Head of caudate nucleus (tissue), 42 donors: ENCODE data around the gene RHNO1.

Source experiments
- DNase-seq, 42 donors: peaks; one replicate each; pipeline versions ENCODE4 v3.0.0 to v3.0.0-alpha.2; 2020 to 2021; ENCODE audit warnings: mixed read lengths in 7 of 42
- intact Hi-C: fragments of 100-400 bp; cut with DNase I; formaldehyde crosslinking; loops from one replicate; pipeline ENCODE4 v1.15.0; 2022

RHNO1 gene

DNA sequence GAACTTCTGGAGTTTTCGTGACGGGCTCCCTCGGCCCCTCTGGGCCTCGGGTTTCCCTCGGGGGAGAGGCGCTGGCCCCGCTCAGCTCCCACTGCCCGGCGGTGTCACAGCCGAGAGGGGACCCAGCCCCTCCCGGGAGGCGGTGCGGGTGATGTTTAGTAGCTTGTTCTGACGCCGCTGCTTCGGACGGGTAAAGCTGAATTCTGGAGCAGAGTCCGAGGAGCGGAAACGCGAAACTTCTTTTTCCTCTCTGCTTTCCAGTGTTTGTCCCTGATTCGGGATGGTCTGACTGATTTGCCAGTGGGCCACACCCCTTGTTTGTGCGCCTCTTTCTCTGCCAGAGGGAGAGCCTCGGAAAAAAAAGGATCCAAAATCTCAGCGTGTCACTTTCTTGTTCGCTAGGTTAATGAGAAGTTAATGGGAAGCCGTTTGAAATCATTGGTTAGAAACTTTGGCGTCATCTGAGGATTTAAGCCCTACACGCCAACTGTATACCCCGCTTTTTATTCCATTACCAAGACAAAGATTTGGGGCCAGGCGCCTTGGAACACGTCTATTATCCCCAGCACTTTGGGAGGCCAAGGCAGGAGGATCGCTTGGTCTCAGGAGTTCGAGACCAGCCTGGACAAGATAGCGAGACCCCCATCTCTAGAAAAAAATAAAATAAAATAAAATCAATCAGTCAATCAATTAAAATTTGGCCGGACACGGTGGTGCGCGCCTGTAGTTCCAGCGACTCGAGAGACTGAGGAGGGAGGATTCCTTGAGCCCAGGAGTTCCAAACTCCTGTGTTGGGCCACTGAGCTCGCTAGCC lies 14.4 kb downstream of the RHNO1 start:
- intact Hi-C loops, result no loop called here
- peak; percentile 12 to 78 (median 56) for DNase-seq

GRCh38 chr12:2892246-2892645 lies 15.2 kb downstream of the RHNO1 start:
- intact Hi-C loops, result no loop called here
- DNase-seq, result no peak

DNA sequence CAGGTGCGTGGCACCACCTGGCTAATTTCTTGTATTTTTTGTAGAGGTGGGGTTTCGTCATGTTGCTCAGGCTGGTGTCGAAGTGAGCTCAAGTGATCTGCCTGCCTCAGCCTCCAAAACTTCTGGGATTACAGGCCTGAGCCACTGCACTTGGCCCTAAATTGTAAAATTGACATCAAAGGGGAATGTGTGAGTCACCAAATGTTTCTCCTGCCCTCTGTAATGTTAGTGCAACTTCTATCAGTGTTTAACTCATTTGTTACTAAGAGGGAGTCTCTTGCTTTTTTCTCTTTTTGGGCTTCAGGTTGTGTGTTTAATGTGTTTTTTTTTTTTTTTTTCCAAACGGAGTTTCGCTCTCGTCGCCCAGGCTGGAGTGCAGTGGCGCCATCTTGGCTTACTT lies 16.0 kb downstream of the RHNO1 start:
- DNase-seq, result no peak
- intact Hi-C loops, result no loop called here

- intact Hi-C loops, result no loop called here
Measured at GRCh38 chr12:2895051-2895451, 18.0 kb downstream of the RHNO1 start.

GRCh38 chr12:2895511-2895910 lies 18.5 kb downstream of the RHNO1 start:
- intact Hi-C loops, result no loop called here
- DNase-seq, result no peak

More at GRCh38 chr12:2895051-2895451, 18.0 kb downstream of the RHNO1 start:
- peak in 3 of 42 donors; percentile 12 to 49 (median 18) for DNase-seq

- intact Hi-C loops, result no loop called here
- no peak for DNase-seq
Measured at GRCh38 chr12:2897418-2897817, 20.4 kb downstream of the RHNO1 start.

GRCh38 chr12:2900642-2901041 lies 23.6 kb downstream of the RHNO1 start:
- DNase-seq, result no peak
- intact Hi-C loops, result no loop called here

DNA sequence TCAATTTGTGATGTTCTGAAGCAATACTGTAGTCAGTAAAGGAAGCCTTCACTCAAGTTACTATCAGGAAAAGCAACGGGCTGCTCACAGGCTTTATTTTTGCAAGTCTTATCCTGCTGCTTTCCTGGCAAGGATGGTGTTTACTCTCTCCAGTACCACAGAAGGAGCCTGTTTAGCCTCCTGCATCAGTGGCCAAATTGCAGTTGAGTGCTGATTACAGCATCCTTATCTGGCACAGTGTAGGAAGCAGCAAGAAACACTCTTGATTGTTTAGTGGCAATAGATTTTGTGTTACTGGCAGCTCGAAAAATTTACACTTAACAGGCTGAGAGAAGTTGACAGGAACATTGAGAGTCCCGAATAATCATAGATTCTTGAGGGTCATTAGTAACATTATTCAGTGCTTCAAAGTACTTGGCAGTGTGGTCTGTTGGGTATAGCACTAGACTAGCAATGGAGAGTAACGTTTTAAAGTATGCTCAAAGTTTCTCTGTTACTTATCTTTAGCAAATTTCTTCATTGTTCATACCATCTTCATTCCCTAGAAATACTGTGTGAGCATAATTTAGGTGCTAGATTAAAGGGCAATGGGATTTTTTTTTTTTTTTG lies 25.4 kb downstream of the RHNO1 start:
- intact Hi-C loops, result no loop called here
- DNase-seq, result peak in 30 of 42 donors; percentile 22 to 85 (median 50)

GRCh38 chr12:2904260-2904659 lies 27.2 kb downstream of the RHNO1 start:
- no peak for DNase-seq
- intact Hi-C loops, result no loop called here

DNA sequence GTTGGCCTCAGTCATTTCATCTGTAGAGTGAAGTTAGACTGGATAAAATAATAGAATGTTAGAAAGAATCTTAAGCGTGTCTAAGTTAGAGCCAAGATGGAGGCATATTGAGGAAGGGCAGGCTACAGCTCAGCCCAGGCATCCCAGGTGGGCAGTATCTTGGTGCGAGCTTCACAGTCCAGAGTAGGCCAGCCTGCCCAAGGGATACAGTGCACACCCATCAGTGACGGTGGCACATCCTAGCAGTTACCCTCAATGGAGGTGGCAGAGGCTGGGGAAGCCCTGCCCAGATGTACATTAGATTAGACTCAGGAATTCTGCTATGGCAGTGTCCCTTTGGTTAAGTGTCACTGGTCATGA lies 35.2 kb downstream of the RHNO1 start:
- no peak for DNase-seq
- intact Hi-C loops, result no loop called here

GRCh38 chr12:2919249-2919648 lies 42.2 kb downstream of the RHNO1 start:
- intact Hi-C loops, result no loop called here
- no peak for DNase-seq

GRCh38 chr12:2922329-2922728 lies 45.3 kb downstream of the RHNO1 start:
- intact Hi-C loops, result no loop called here
- no peak for DNase-seq

GRCh38 chr12:2923057-2923456 lies 46.0 kb downstream of the RHNO1 start:
- intact Hi-C loops, result no loop called here

GRCh38 chr12:2924019-2924418 lies 47.0 kb downstream of the RHNO1 start:
- intact Hi-C loops, result no loop called here

More at GRCh38 chr12:2923057-2923456, 46.0 kb downstream of the RHNO1 start:
- DNase-seq, result no peak

DNA sequence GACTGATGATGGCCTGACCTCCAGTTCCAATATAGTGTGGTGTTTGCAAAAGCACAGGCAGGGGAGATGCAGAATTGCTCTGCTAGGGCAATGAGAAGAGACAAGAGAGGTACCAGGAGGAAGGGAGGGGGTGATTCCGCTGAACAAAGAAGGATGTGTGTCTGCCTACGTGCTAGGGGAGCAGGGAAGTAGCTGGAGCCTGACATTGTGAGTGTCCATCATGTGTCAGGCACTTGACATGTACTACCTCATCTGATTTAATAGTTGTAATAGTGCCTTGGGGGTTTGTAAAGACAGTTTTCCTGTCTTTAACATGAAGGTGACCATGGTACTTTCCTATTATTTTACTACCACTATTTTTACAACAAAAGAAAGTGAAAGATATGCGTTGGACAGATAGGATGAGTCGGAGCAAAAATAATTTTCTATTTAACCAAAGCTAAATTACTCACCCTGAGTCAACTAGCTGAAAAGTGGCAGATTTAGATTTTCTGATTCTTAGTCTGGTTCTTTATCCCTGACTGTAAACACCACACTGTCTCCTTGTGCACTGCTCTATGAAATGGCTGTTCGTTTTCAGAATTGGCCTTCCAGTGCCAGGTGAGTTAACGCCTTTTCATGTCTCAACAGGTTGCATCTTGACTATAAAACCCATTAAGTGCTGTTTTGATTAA lies 48.4 kb downstream of the RHNO1 start:
- DNase-seq, result no peak
- intact Hi-C loops, result no loop called here

More at GRCh38 chr12:2924019-2924418, 47.0 kb downstream of the RHNO1 start:
- DNase-seq, result no peak

DNA sequence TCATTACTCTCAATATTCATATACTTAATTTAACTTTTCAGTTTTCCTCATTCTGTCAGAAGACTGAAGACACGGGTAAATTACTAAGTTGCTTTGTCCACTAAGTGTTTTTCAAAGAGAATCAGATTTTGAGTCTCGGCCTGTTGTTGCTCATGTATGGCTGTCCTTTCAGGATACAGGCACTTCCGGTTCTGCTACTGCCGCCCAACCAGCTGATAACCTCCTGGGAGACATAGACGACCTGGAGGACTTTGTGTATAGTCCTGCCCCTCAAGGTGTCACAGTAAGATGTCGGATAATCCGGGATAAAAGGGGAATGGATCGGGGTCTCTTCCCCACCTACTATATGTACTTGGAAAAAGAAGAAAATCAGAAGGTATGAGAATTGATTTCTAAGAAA lies 53.8 kb downstream of the RHNO1 start:
- DNase-seq, result no peak
- intact Hi-C loops, result no loop called here

- intact Hi-C loops, result no loop called here
- DNase-seq, result no peak
Measured at GRCh38 chr12:2933586-2933985, 56.6 kb downstream of the RHNO1 start.

GRCh38 chr12:2934371-2934770 lies 57.3 kb downstream of the RHNO1 start:
- intact Hi-C loops, result no loop called here
- no peak for DNase-seq

DNA sequence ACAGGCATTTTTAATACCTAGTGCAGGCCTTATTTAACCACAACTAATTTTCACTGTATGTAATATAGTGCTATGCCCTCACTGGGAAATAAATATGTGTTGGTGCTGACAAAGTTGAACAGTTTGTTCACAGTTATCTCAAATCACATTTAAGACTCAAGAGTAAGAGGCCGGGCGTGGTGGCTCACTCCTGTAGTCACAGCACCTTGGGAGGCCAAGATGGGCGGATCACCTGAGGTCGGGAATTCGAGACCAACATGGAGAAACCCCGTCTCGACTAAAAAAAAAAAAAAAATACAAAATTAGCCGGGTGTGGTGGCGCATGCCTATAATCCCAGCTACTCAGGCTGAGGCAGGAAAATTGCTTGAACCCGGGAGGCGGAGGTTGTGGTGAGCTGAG lies 59.3 kb downstream of the RHNO1 start:
- intact Hi-C loops, result no loop called here
- no peak for DNase-seq

DNA sequence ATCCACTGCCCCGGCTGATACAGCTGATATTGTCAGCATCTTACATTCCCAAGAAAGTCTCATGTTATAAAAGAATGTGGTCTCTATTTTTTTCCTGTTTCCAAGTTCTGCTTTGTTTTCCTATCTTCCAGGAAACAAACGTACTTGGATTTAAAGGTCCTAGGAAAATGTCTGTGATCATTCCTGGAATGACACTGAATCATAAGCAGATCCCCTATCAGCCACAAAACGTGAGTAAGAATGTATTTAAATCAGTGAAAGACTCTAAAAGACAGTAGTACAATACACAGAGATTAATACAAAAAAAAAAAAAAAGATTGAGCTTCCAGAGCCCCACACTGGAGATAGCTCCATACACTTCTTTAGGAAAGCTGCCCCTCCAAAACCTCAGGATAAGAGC lies 60.5 kb downstream of the RHNO1 start:
- intact Hi-C loops, result no loop called here
- DNase-seq, result no peak
